HG03097 (cell line): ENCODE measurements around the gene P2RX6.
A peak's percentile ranks its signal among the peaks of the same experiment; 100 is the strongest.

Experiments
- ATAC-seq: cut with Tn5 transposase; IDR thresholded peaks from one replicate; pipeline ENCODE4 v1.9.1; 2021; ENCODE audit not compliant: unreplicated experiment, low FRiP score

P2RX6 gene

DNA sequence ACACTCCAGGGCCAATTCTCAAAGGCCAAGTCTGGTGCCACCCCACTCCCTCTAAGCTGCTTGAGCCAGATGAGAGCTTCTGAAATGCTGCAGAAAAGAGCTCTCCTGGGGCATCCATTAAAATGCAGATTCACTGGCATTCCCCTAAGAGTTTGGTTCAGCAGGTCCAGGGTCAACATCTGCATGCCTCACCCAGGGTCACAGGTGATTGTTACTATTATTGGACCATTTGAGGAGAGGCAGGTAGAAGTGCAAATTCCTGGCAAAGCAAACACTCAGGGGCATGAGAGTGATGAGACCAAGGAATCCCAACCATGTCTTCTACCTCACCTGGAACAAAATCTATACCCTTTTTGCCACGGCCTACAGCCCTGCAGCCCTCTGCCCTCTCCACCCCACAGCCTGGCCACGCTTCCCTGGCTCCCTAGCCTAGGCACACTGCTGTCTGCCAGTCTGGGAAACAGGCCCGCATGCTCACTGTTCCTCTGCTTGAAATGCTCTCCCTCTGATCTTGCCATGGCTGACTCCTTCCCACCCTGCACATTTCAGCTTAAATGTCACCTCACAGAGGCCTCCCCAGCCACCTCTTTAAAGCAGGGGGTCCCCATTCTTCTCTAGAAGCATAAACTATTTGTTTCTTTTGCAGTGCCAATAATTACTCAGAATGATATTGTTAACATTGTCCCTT is 4.4 kb upstream of the P2RX6 start:
- ATAC-seq, result no peak

DNA sequence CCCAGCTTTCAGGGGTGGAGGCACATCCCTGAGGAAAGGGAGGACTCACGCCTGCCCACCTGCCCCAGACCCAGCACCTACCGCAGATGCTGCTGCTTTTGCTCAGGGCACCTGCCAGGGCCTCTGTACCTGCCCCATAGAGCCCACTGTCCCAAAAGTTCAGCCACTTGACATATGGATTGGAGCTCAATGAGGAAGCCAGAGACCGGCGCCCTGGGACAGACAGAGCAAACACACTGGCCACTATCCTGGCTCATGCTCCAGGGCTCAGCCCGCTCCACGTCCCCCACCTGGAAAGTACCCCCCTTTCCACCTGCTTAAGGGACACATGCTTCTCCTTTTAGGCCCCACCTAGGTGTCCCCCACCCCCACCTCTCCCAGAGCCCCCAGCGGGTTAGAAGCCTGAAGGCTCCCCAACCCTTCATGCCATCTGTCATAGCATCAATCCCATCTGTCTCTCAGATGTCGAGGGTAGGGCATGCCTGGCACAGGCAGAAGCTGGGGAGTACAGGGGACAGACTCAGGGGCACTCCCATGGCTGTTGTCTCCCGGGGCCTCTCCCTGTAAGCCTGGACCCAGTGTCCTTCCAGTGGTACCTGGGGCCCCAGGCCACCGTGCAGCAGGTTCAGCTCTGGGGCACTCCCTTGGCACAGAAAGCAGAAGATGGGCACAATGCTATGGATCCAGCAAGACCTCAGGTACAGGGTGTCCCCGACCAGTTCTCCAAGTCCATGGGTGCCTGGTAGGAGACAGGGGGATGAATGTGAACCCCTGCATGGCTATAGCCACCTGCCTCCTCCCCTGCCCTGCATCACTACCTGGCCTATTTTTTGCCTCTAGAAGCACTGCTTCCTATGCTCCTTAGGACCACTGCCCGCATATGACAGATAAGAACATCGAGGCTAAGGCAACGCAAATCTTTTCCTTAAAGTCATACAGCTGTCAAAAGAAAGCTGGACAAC is 2.2 kb upstream of the P2RX6 start:
- ATAC-seq, result no peak

DNA sequence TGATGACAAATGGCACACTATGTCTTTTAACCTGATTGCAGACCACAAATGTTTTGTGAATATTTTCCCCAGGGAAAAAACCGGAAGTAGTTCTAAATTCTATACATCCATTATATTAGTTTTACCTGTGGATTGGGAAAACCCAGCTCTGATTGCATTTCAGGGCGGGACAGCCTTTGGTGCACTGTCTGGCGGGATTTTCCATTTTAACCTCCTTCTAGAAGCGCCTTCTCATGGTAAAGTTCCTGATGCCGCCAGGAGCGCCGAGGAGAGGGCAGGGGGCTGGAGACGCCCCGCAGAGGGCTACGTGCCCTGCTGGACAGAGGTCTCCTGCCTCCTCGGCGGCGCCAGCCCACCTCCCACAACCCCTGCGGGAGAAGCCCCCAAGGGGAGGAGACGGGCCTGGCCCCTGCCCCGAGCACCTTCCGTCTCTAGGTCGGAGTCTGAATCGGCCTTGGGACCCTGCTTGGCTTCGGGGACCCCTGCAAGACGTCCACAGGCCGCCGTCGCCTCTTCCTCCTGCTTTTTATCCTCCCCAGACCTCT is 1.2 kb upstream of the P2RX6 start:
- ATAC-seq, result peak; percentile 12

DNA sequence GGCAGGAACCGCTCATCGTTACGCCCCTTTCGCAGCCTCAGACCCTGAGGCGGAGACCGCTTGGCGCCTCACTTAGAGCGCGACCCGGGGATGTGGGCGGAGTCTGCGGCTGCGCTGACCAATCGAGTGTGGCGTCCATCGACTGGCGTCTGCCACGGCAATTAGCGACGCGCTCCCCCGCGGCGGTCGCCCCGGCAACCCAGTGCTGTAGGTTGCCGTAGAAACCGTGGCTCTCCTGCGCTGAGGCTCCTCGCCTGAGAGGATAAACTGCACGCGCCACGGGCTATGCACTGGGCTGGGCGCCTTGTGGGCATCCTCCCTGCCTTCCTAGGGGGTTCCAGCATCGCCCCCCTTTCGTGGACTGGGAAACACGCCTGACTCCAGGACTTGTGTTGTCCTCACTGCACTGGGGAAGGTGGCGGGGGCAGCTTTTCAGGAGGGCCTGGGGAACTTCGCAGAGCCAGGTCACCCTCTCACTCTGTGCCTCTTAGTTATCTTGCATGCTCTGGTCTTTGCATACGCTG is 701 bp upstream of the P2RX6 start:
- peak; percentile 47 for ATAC-seq

DNA sequence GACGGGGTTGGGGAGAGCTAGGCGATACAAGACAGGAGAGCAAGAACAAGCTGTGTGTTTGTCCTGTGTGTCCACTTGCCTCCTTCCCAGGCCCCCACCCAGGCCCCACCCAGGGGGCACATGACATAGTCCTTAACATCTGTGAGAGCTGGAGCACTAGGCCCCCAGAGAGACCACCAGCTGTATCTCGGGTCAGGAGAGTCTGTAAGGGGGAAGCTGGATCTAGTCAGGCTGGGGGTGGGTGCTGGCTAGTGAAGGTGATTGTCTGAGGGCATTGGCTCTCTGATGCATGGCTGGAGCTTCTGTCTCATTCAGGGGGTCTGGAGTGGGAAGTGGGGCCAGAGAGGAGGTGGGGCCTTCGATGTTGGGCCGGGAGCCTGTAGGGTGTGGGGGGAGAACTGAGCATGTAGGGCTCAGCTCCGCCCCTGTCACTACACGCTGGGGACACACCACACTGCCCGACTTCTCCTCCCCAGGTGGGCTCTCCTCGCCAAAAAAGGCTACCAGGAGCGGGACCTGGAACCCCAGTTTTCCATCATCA is 571 bp downstream of the P2RX6 start:
- no peak for ATAC-seq

DNA sequence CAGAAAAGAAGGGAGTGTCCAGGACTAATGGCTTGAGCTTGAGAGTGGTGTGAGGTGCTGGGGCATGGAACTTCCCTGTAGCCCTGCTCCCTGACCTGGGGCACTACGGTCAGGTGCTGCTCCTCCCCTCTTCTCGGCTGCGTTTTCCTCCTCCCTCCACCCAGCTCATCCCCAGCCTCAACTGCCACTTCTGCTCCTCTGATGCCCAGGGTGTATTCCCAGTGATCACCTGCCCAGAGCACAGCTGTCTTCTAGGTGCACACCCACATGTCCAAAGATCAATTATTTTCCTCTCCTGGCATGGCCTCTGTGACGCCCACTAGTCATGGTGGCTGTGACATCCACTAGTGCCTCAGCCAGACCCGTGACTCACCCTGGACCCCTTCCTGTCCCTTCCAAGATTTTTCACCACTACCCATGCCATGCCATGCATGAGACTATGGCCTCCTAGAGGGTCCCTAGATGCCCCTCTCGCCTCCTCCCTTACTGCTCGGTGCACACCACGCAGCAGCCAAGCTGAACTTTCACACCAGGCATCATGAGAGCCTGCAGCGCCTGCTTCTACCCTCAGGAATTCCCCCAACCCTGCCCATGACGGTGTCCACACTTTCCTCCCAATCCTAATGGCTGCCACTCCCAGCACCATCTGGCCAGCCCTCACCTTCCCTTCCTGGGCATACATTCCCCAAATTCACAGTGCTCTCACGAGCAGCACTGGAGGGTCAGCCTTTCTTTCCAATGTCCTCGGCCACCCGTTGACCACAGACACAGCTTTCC is 1.9 kb downstream of the P2RX6 start:
- no peak for ATAC-seq

DNA sequence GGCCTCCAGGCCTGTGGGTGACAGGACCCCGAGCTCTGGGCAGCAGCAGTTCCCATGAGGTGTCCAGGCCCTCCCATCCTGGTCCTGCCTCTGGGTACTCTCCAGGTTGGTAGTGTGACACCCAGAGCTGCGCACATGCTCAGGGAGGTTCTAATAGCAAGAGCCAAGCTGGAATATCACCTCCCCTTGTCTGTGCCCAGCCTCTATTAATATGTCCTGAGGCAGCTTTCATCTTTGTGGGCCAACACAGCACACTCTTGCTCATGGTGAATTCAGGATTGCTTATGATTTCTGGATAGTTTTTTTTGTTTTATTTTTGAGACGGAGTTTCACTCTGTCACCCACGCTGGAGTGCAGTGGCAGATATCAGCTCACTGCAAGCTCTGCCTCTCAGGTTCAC is 3.3 kb downstream of the P2RX6 start:
- no peak for ATAC-seq

DNA sequence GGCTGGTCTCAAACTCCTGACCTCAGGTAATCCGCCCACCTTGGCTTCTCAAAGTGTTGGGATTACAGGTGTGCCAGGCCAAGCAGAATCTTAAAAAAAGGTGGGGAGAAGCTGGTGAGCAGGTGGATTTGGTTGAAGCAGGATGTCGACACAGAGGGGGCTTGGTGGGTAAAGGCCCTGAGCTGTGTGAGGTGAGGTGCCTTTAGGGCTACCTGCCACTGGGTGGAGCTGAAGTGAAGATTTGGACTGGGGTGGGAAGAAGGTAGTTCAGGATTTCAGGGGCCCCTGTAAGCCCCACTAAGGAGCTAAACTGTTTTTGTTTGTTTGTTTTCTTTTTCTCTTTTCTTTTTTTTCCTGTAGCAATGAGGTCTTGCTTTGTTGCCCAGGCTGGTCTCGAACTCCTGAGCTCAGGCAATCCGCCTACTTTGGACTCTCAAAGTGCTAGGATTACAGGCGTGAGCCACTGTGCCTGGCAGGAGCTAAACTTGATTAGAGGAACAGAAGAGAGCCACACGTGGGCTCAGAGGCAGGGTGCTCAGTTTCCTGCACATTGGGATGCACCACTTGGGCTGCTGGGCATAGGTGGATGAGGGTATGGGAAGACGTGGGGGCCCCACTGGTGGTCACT is 6.0 kb downstream of the P2RX6 start:
- ATAC-seq, result no peak

DNA sequence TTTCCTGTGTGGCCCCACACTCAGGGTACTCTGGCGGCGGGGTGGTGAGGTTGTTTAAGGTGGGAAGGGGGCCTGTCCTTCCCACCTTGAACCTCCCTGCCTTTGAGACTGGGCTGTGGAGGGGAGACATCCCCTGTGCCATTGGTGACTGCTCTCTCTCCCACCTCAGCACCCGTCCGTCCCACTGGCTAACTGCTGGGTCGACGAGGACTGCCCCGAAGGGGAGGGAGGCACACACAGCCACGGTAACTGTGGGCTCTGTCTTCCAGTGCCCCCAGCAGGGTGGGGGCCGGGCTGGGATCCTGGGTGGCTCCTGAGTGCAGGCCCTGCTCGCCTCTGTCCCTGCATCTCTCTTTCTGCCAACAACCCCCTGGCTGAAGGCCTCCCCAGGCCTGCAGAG is 7.5 kb downstream of the P2RX6 start:
- ATAC-seq, result no peak

DNA sequence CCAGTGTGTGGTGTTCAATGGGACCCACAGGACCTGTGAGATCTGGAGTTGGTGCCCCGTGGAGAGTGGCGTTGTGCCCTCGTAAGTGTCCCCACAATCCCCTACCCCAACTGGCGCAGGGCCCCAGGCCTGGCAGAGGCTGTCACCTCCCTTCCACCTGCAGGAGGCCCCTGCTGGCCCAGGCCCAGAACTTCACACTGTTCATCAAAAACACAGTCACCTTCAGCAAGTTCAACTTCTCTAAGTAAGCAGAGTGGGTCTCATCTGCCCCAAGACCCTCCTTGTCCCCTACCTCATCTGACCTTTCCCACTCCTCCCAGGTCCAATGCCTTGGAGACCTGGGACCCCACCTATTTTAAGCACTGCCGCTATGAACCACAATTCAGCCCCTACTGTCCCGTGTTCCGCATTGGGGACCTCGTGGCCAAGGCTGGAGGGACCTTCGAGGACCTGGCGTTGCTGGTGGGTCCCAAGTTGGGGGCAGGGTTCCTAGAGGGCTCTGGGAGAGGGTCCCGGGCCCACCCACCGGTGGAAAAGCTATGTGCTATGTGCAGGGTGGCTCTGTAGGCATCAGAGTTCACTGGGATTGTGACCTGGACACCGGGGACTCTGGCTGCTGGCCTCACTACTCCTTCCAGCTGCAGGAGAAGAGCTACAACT is 8.1 kb downstream of the P2RX6 start:
- ATAC-seq, result no peak

DNA sequence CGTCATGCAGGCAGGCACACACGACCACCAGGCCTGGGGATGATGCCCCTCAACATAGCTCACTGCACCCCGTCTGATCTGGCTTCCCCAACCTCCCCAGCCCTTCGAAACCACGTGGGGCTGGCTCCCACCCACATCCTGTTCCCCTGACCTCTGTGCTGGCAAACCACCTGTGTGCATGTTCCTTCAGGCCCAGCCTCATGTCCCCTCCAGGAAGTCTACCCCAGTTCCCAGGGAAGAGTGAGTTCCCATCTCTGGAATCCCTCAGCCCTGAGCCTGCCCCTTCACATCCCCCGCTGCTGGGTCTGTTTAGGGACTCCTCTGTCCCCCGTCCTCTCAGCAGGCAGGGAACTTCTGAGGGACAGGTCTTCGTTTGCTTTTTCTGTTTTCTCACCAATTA is 10.3 kb downstream of the P2RX6 start:
- no peak for ATAC-seq

DNA sequence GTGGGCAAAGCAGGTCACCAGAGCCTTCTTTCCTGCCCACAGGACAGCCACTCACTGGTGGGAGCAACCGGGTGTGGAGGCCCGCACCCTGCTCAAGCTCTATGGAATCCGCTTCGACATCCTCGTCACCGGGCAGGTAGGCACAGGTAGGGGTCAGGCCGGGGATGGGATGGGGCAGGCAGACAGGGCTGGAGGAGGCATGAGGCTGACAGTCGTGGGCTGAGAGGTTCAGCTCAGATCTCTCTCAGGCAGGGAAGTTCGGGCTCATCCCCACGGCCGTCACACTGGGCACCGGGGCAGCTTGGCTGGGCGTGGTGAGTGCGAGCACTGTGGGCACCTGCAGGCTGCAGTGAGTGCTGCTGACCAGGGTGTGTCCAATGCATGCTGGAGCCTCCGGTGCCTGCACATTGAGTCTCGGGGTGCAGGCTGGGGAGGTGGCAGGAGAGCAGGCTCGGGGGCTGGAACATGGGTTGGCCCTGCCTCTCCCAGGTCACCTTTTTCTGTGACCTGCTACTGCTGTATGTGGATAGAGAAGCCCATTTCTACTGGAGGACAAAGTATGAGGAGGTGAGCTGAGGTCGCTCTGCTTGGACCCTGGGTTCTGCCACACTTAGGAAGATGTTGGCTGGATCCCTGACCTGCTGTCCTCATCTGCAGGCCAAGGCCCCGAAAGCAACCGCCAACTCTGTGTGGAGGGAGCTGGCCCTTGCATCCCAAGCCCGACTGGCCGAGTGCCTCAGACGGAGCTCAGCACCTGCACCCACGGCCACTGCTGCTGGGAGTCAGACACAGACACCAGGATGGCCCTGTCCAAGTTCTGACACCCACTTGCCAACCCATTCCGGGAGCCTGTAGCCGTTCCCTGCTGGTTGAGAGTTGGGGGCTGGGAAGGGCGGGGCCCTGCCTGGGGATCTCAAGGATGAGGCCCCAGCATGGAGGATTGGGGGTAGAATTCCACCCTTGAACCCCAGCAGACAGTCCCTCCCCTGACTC is 11.1 kb downstream of the P2RX6 start:
- ATAC-seq, result no peak

DNA sequence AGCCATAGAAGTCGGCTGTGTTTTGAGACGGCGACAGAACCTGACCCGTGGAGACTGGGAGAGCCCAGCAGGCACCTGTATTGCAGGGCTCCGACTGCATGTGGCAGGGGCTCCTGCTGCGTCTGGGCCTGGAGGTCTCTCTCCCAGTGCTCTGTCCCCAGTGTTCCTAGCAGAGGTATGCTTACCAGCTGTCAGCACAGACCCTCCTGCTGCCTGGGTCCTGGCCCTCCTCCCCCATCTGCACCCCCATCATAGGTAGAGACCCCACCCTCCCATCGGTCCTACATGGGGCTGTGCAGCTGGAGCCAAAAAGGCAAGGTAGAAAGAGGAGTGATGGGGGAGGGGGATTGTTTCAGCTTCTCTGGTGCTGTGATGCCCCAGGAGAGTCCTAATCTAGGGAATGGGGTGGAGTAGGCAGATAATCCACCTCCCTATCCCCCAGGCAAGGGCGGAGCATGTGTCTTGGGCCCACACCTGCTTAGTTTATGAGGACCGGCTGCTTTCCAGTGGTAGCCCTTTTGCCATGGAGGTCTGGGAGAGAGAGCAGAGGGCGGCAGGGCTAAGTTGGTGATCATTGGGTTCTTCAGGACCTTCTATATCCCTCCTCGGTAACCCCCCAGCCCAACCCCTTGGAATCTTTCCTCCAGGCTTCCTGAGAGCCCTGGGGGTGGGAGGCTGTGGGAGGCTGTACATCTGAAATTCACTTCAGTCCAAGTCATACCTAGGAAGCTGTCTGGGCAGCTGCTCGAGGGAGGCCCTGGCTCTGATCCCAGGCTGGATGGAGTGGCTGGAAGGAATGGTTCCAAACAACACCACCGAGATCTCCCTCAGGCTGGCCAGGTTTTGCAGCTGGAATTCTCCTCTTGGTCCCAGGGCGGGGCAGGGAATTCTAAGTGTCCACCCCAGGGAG is 12.1 kb downstream of the P2RX6 start:
- no peak for ATAC-seq

DNA sequence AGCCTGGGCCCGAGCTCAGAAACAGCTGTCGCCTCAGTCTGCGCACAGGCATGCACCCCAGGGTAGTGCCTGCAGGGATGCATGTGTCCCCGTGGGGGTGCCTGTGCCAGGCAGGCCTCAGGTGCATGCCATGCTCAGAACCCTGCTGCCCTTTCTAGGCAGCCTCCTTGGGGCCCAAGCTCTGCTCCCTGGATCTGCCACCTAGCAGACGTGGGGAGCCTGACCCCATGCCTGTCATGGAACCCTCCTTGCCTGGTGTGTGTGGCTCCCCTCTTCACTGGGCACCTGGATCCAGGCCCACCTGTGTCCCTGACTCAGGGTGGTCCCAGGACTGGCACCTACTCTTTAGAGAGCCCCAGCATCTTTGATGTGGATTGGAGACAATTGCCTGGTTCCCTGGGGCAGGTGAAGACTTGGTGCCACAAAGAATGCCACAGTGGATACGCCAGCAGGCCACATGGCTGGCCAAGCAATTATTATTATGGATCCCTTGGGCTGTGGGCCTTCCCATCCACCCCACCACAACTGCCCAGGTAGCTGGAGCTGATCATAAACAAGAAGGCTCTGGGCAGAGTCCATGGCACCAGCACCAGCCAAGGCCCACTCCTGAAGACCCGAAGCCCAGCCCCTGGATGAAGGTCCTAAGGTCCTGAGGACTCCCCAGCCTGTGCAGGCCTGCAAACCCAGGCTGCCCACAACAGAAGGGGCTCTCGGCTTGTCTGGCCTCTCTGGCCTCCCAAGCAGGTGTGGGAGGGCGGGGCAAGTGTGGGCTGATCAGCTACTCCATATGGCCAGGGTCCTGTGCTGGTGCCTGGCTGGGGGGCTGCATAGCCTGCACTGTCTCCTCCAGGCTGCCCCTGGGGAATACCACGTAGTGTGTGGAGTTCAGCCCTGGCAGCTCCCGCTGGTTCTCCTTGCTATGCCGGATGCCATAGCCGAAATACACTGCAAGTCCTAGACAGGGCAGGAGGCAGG is 13.6 kb downstream of the P2RX6 start:
- ATAC-seq, result no peak

DNA sequence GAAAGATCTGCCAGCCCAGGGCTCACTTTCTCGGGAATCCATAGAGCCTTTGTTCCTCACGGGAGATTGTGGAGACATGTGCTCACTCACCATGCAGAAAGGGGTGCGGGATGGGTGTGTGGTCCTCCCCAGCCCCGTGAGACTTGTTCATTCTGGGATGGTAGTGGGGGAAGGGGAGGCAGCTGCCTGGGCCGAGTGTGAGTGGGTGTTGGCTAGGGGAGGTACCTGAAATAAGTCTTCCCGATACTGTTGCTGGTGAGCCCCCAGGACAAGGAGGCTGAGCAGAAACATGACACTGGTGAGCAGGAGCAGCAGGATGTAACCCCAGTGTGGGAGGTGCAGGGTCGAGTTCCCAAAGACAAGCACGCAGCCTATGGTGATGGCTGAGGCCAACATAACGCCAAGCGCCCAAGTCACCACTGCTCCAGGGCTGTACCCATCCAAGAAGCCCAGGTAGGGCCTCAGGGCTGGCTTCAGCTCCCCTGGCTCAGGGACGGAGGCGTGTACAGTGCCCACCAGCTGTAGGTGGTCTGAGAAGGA is 14.6 kb downstream of the P2RX6 start:
- no peak for ATAC-seq

DNA sequence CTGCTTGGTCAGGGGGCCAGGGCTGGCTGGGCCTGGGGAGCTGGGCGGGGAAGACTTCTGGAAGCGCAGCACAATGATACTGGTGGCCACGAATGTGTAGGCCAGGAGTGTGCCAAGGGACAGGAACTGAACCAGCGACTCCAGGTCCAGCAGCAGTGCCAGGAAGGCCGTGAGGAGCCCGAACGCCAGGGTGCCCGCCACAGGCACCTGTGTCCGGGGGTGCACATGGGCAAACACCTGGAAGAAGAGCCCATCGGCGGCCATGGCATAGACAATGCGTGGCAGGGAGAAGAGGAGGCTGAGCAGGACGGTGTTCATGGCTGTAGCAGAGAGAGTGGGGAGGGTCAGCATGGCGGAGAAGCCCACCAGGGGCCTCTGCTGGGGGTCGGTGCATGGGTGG is 15.1 kb downstream of the P2RX6 start:
- ATAC-seq, result no peak
